PFSK-1 (cell line): Measurements from ENCODE around the gene RBM18.

Source experiments
- POLR2AphosphoS5 ChIP-seq: IDR thresholded peaks from 2 replicates; pipeline ENCODE4 v1.6.1; 2012; ENCODE audit warnings: low read depth, mild to moderate bottlenecking, control low read depth, low read length, moderate library complexity
- SIN3A ChIP-seq: IDR thresholded peaks from 2 replicates; pipeline ENCODE4 v1.6.1; 2012; ENCODE audit warnings: mild to moderate bottlenecking, low read length, moderate library complexity, borderline replicate concordance; ENCODE audit not compliant: insufficient read depth
- TAF1 ChIP-seq: IDR thresholded peaks from 2 replicates; pipeline ENCODE4 v1.6.1; 2012; ENCODE audit warnings: low read length, control low read depth, borderline replicate concordance; ENCODE audit not compliant: insufficient read depth
- TF ChIP-seq, protein P1 (sequence below), 2 experiments: IDR thresholded peaks; 2 replicates each; pipeline versions ENCODE4 v1.6.1 to v1.8.0; 2011 to 2012; ENCODE audit warnings: low read depth in 2 of 2, low read length in 2 of 2, control low read depth in 1 of 2, inconsistent platforms in 1 of 2, mild to moderate bottlenecking in 1 of 2, moderate library complexity in 1 of 2; ENCODE audit not compliant: insufficient read depth in 1 of 2

DNA sequence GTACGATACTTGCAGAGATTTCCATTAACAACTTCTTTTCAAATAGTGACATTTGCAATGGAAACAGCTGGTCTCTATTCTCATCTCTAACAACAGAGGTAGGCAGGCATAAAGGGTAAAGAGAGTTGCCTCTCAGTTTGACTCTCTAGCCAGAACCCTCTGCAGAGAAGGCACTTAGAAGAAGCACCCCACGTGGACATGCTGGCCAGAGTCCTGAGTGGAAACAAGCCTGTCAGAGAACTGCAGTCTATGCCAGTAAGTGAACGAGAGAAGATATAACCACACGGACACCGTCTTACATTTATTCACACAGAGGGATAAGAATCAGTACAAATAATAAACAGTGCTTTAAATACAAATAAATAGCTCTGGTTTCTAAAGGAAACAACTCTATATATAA is 24.9 kb downstream of the RBM18 start:
- TF ChIP-seq, protein P1, sequence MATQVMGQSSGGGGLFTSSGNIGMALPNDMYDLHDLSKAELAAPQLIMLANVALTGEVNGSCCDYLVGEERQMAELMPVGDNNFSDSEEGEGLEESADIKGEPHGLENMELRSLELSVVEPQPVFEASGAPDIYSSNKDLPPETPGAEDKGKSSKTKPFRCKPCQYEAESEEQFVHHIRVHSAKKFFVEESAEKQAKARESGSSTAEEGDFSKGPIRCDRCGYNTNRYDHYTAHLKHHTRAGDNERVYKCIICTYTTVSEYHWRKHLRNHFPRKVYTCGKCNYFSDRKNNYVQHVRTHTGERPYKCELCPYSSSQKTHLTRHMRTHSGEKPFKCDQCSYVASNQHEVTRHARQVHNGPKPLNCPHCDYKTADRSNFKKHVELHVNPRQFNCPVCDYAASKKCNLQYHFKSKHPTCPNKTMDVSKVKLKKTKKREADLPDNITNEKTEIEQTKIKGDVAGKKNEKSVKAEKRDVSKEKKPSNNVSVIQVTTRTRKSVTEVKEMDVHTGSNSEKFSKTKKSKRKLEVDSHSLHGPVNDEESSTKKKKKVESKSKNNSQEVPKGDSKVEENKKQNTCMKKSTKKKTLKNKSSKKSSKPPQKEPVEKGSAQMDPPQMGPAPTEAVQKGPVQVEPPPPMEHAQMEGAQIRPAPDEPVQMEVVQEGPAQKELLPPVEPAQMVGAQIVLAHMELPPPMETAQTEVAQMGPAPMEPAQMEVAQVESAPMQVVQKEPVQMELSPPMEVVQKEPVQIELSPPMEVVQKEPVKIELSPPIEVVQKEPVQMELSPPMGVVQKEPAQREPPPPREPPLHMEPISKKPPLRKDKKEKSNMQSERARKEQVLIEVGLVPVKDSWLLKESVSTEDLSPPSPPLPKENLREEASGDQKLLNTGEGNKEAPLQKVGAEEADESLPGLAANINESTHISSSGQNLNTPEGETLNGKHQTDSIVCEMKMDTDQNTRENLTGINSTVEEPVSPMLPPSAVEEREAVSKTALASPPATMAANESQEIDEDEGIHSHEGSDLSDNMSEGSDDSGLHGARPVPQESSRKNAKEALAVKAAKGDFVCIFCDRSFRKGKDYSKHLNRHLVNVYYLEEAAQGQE (IDR thresholded peaks at IDR 0.05; ENCODE audit: insufficient read depth in 1 of 2, low read depth in 2 of 2, low read length in 2 of 2), result no peak
- TF ChIP-seq TAF1, result no peak
- TF ChIP-seq POLR2AphosphoS5, result no peak
- TF ChIP-seq SIN3A, result no peak
